ENCODE measurements around the gene NLRC5.

Gene NLRC5

DNA sequence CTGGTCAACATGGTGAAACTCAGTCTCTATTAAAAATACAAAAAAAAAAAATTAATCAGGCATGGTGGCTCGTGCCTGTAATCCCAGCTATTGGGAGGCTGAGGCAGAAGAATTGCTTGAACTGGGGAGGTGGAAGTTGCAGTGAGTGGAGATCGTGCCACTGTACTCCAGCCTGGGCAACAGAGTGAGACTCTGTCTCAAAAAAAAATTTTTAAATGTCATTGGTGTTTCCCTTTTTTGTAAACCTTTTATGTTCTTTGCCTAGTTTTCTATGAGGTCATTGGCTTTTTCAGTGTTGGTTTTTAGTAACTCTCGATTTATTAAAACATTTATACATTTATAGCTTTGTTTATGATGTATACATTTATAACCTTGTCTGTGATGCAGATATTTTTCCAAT, 18.2 kb downstream of the NLRC5 start:
- TF ChIP-seq, protein P1, sequence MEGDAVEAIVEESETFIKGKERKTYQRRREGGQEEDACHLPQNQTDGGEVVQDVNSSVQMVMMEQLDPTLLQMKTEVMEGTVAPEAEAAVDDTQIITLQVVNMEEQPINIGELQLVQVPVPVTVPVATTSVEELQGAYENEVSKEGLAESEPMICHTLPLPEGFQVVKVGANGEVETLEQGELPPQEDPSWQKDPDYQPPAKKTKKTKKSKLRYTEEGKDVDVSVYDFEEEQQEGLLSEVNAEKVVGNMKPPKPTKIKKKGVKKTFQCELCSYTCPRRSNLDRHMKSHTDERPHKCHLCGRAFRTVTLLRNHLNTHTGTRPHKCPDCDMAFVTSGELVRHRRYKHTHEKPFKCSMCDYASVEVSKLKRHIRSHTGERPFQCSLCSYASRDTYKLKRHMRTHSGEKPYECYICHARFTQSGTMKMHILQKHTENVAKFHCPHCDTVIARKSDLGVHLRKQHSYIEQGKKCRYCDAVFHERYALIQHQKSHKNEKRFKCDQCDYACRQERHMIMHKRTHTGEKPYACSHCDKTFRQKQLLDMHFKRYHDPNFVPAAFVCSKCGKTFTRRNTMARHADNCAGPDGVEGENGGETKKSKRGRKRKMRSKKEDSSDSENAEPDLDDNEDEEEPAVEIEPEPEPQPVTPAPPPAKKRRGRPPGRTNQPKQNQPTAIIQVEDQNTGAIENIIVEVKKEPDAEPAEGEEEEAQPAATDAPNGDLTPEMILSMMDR (conservative IDR thresholded peaks at IDR 0.05): no peak
- H3K27ac ChIP-seq: no peak overlapping the region

DNA sequence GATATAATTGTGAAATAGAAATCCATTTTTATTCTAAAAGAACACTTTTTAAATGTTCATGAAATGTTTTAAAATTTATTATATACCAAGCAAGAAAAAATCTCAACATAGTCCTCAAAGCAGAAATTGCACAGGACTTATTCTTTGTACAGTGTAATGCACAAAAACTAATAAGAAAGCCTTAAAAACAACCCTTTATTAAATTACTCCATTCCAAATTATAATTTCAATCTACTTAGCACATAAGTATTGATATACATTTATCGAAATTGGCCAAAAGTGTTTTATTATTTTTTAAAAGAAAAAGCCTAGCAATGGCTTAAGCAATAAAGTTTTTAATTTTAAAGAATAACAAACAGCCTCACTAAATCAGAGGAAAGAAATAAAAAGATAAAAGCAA, 19.1 kb downstream of the NLRC5 start:
- H3K27ac ChIP-seq: no peak overlapping the region
- TF ChIP-seq, protein P1 (conservative IDR thresholded peaks at IDR 0.05): no peak

DNA sequence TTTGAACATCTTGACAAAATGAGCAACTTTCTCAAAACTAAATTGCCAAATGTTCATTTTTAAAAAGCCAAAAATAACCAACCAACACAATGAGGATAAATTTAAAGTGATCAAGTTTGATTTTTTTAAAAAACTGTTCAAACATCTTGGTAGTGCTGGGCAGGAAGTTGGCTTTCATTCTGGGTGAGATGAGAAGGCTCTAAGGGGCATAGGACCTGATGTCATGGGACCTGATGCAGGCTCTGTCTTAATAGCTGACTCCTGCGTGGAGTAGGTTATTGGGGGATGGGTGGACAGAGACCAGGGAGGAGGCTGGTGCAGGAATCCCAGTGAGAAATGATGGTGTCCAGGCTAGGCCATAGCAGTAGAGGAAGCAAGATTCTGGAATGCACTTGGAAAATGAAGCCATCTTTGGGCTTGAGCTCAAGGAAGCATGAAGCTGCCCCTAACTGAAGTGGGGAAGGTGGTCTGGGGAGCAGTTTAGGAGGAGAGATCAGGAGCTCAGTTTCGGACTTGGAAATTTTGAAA, 20.4 kb downstream of the NLRC5 start:
- TF ChIP-seq, protein P1 (conservative IDR thresholded peaks at IDR 0.05): no peak
- H3K27ac ChIP-seq: no peak overlapping the region

DNA sequence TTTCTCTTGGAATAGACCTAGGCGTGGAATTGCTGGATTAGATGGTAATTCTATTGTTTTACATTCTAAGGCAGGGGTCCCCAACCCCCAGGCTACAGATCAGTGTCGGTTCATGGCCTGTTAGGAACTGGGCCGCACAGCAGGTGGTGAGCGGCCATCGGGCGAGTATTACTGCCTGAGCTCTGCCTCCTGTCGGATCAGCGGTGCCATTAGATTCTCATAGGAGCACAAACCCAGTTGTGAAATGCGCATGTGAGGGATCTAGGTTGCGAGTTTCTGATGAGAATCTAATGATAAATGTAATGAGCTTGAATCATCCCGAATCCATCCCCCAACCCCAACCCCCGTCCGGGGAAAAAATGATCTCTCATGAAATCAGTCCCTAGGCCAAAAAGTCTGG, 23.0 kb downstream of the NLRC5 start:
- TF ChIP-seq, protein P1 (conservative IDR thresholded peaks at IDR 0.05): no peak
- H3K27ac ChIP-seq: no peak overlapping the region

DNA sequence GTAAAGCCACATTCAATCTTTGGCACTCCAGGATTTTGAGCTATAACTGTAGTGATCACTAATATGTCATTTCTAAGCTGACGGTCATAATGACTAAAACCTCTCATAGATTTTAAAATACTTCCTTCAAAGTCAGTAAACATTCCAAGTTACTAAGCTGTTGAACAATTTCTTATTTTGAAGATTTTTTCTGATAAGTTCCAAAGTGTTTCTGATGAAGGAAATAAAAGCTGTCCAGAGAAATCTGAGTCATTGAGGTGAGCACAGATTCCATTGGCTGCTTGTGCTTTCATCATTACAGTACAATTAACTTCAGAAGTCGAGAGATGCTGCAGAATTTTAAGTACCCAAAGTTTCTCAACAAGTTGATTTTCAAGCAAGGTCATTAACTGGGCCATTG, 23.9 kb downstream of the NLRC5 start:
- TF ChIP-seq, protein P1 (conservative IDR thresholded peaks at IDR 0.05): no peak

DNA sequence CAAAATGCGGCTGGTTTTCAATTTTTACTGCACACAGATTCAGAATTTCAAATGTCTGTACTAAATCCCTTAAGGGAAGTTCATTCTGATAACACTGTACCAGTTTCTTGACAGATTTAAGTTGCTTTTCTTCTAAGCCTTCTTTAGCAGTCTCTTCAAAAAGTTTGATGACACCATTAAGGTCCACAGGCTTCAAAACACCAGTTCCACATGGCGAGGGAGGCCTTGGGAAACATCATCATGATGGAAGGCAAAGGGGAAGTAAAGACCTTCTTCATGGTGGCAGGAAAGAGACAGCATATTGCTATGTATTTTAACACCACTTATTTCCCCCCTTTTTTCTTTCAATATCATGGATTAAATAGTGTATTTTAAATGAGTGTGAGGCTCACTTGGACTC, 24.5 kb downstream of the NLRC5 start:
- no peak overlapping the region for H3K27ac ChIP-seq
- TF ChIP-seq, protein P1 (conservative IDR thresholded peaks at IDR 0.05): no peak

More for the DNA sequence above, 23.9 kb downstream of the NLRC5 start:
- no peak overlapping the region for H3K27ac ChIP-seq

DNA sequence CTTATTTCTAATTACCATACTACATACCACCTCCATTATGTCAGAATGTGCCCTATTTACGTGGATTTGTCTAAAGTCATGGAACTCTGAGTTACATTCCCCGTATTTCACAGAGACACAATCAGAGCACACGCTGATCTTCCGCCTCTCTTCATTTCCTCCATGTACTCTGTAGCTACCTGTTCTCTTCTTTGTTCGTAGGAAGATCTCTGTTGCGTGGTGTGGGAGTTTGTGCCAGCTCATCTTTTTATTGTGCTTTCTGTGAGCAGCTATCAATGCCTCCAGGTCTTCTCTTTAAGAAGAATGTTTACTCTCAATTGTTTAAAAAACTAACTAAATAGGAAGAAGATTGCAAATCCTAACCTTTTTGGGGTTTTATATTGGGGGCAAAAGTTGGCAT, 26.9 kb downstream of the NLRC5 start:
- TF ChIP-seq, protein P1 (conservative IDR thresholded peaks at IDR 0.05): no peak
- H3K27ac ChIP-seq: no peak overlapping the region
